Heart left ventricle (tissue), 13 donors: ENCODE data around the gene LY86.

ENCODE experiments used
- POLR2A ChIP-seq, 2 donors: fragments of 450-650 bp; IDR thresholded peaks; one replicate each; pipeline ENCODE4 v1.6.1; 2017; ENCODE audit warnings: antibody characterized with exemption in 2 of 2, mild to moderate bottlenecking in 2 of 2, moderate library complexity in 2 of 2
- TF ChIP-seq, protein P1 (sequence below), 12 donors: fragments of 200-600 bp; sonication (generic) in 4 of 12; IDR thresholded peaks; one replicate each; pipeline versions ENCODE4 v1.5.0 to v1.8.0; 2018 to 2022; ENCODE audit warnings: antibody characterized with exemption in 12 of 12, mild to moderate bottlenecking in 5 of 12
- donor health status: ischemic (EF 13 %, LVEDD 7.1; RV severe dilation, severe dysfunction).
- donor health status: DM: no; HTN: yes; CAD: no.
- donor health status: DM: no; HTN: no; CAD: no.
- donor health status: ischemic (EF 25% LVEDD 6.9; RV normal size, moderate dysfunction).
- donor health status: ischemic (EF 25% LVEDD 5.7; RV mildly dilated, moderate dysfunction).
- donor health status: ischemic (EF 35%, LVEDD 5.7; RV mildly dilated, moderate dysfunction).
- donor health status: nonischemic (EF 11% LVEDD 7.7; RV severe dilation, severe dysfunction).
- donor health status: DM: yes; HTN: yes; CAD: no.
- donor health status: PGD.
- donor health status: ischemic (EF 29% LVEDD 5.4; RV normal size, mild dysfunction).
- donor health status: nonischemic (EF 23%, LVEDD 6.1; RV moderate dilation, normal function).

- TF ChIP-seq, protein P1, sequence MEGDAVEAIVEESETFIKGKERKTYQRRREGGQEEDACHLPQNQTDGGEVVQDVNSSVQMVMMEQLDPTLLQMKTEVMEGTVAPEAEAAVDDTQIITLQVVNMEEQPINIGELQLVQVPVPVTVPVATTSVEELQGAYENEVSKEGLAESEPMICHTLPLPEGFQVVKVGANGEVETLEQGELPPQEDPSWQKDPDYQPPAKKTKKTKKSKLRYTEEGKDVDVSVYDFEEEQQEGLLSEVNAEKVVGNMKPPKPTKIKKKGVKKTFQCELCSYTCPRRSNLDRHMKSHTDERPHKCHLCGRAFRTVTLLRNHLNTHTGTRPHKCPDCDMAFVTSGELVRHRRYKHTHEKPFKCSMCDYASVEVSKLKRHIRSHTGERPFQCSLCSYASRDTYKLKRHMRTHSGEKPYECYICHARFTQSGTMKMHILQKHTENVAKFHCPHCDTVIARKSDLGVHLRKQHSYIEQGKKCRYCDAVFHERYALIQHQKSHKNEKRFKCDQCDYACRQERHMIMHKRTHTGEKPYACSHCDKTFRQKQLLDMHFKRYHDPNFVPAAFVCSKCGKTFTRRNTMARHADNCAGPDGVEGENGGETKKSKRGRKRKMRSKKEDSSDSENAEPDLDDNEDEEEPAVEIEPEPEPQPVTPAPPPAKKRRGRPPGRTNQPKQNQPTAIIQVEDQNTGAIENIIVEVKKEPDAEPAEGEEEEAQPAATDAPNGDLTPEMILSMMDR (IDR thresholded peaks at IDR 0.05): no peak
- no peak for TF ChIP-seq POLR2A (IDR thresholded peaks at IDR 0.05)
These were observed 43.2 kb downstream of the LY86 start for GRCh38 chr6:6631534-6632276.
